GM18519 (cell line): ENCODE results near the gene PAPOLA.

Experiments
- ATAC-seq: cut with Tn5 transposase; IDR thresholded peaks from one replicate; pipeline ENCODE4 v1.9.1; 2021; ENCODE audit warnings: mild to moderate bottlenecking, moderate library complexity; ENCODE audit not compliant: unreplicated experiment, low FRiP score

The PAPOLA gene

GRCh38 chr14:96583569-96584041, 81.4 kb downstream of the PAPOLA start:
- no peak for ATAC-seq

GRCh38 chr14:96584199-96584906, 82.2 kb downstream of the PAPOLA start:
- ATAC-seq: peak; percentile 53

GRCh38 chr14:96584907-96585671, 82.9 kb downstream of the PAPOLA start:
- ATAC-seq: no peak

GRCh38 chr14:96585672-96586013, 83.5 kb downstream of the PAPOLA start:
- no peak for ATAC-seq

- ATAC-seq: no peak
These were observed 83.9 kb downstream of the PAPOLA start for GRCh38 chr14:96586056-96586455.

GRCh38 chr14:96586921-96587822, 85.0 kb downstream of the PAPOLA start:
- ATAC-seq: no peak

- no peak for ATAC-seq
These were observed 85.7 kb downstream of the PAPOLA start for GRCh38 chr14:96587823-96588385.

GRCh38 chr14:96588410-96589257, 86.5 kb downstream of the PAPOLA start:
- ATAC-seq: no peak

GRCh38 chr14:96589577-96589976, 87.4 kb downstream of the PAPOLA start:
- ATAC-seq: no peak

GRCh38 chr14:96590190-96590864, 88.1 kb downstream of the PAPOLA start:
- no peak for ATAC-seq

GRCh38 chr14:96592591-96593386, 90.6 kb downstream of the PAPOLA start:
- ATAC-seq: peak; percentile 69

- no peak for ATAC-seq
These were observed 92.8 kb downstream of the PAPOLA start for GRCh38 chr14:96594961-96595360.

GRCh38 chr14:96597680-96598079, 95.5 kb downstream of the PAPOLA start:
- no peak for ATAC-seq

- ATAC-seq: no peak
These were observed 96.2 kb downstream of the PAPOLA start for GRCh38 chr14:96598332-96598928.

- ATAC-seq: no peak
These were observed 96.9 kb downstream of the PAPOLA start for GRCh38 chr14:96599076-96599475.

- ATAC-seq: no peak
These were observed 100.0 kb downstream of the PAPOLA start for GRCh38 chr14:96602186-96602585.

- ATAC-seq: no peak
These were observed 101.4 kb downstream of the PAPOLA start for GRCh38 chr14:96603350-96604255.
